ENCODE measurements around the gene CCT3.
"Not testable (repeated sequence)": the region's sequence is repeated elsewhere in the genome, so short reads cannot be mapped to it uniquely, and the experiment has no call there.

CCT3 gene

GRCh38 chr1:156338180-156338976 lies at the start of gene CCT3, which contains the start of gene TSACC:
Gene CCT3, minus strand, starts transcription at chr1:156338292. Its CDS starts 108 bp downstream, at chr1:156338184.
Gene TSACC, plus strand, starts transcription at chr1:156338526. Its CDS starts 1,232 bp downstream, at chr1:156339758.
- DNase-seq (ENCODE audit: low read depth) = peak; percentile 98

GRCh38 chr1:156387870-156388173 lies 49.7 kb upstream of the CCT3 start:
- DNase-seq (ENCODE audit: low read depth) = no peak

GRCh38 chr1:156386949-156387869 lies 49.1 kb upstream of the CCT3 start:
- no peak for DNase-seq (ENCODE audit: low read depth)

- no peak for DNase-seq (ENCODE audit: low read depth)
Measured at GRCh38 chr1:156386134-156386901, 48.2 kb upstream of the CCT3 start.

GRCh38 chr1:156385534-156386031 lies 47.5 kb upstream of the CCT3 start:
- DNase-seq (ENCODE audit: low read depth) = peak; percentile 70

- DNase-seq (ENCODE audit: low read depth) = no peak
Measured at GRCh38 chr1:156384658-156385057, 46.6 kb upstream of the CCT3 start.

GRCh38 chr1:156384007-156384406 lies 45.9 kb upstream of the CCT3 start:
- DNase-seq (ENCODE audit: low read depth) = no peak

GRCh38 chr1:156383023-156383422 lies 44.9 kb upstream of the CCT3 start:
- DNase-seq (ENCODE audit: low read depth) = peak; percentile 9

- DNase-seq (ENCODE audit: low read depth) = no peak
Measured at GRCh38 chr1:156382561-156382960, 44.5 kb upstream of the CCT3 start.

- DNase-seq (ENCODE audit: low read depth) = no peak
Measured at GRCh38 chr1:156379420-156380165, 41.5 kb upstream of the CCT3 start.

- DNase-seq (ENCODE audit: low read depth) = no peak
Measured at GRCh38 chr1:156378557-156378956, 40.5 kb upstream of the CCT3 start.

GRCh38 chr1:156376958-156377919 lies 39.1 kb upstream of the CCT3 start:
- no peak for DNase-seq (ENCODE audit: low read depth)

- no peak for DNase-seq (ENCODE audit: low read depth)
Measured at GRCh38 chr1:156376146-156376545, 38.1 kb upstream of the CCT3 start.

- no peak for DNase-seq (ENCODE audit: low read depth)
Measured at GRCh38 chr1:156373546-156373945, 35.5 kb upstream of the CCT3 start.

- DNase-seq (ENCODE audit: low read depth) = no peak
Measured at GRCh38 chr1:156372876-156373275, 34.8 kb upstream of the CCT3 start.

- DNase-seq (ENCODE audit: low read depth) = no peak
Measured at GRCh38 chr1:156372265-156372586, 34.1 kb upstream of the CCT3 start.

- DNase-seq (ENCODE audit: low read depth) = no peak
Measured at GRCh38 chr1:156371553-156372264, 33.6 kb upstream of the CCT3 start.

GRCh38 chr1:156369685-156370286 lies 31.7 kb upstream of the CCT3 start:
- DNase-seq (ENCODE audit: low read depth) = not testable (repeated sequence)
